Measurements from ENCODE around the gene ZNF480. TPM values are rescaled to one million over a fixed set of nuclear protein-coding genes. Genes with fewer than 3 reads are reported as not detected.
A peak's percentile ranks its signal among the peaks of the same experiment; 100 is the strongest.

The ZNF480 gene
- total and polyA plus RNA-seq, 2 donors (not counting 1 experiment from before 2014, with no cell fraction given) = 6.7 to 21.8 TPM

DNA sequence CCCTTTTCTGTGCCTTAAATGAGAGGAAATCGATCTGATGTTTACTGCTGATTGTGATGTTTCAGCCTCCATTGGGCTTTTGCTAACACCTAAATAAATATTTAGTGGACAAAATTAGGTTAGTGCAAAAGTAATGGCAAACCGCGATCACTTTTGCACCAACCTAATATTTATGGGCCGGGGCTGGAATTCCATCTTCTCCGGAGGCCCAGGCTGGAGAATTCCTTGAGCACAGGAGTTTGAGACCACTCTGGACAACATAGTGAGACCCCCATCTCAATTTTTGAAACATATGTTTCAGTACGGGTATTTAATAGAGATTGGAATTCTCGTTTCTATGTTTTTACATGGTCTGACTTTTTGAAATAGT lies 73.4 kb downstream of the ZNF480 start:
- Histone ChIP-seq H3K27ac (ENCODE audit: low read length in 2 of 2) (peak overlapping the region; percentile 97 to 99), H3K36me3 (replicated peaks in 1 of 2; ENCODE audit: control extremely low read depth in 1 of 2, control insufficient read depth in 1 of 2, extremely low read depth in 1 of 2, insufficient read depth in 2 of 2, low read length in 1 of 2) (peaks cover 6 to 26% of the 10 kb centered on the region in 2 experiments), H3K4me3 (ENCODE audit: control extremely low read depth in 1 of 5, extremely low read depth in 1 of 5, insufficient read depth in 1 of 5, low read depth in 2 of 5, low read length in 4 of 5) (peak overlapping the region; percentile 65 to 91 (median 79)), H4K20me1 (ENCODE audit: control insufficient read depth, insufficient read depth, low read length, poor library complexity, severe bottlenecking) (no peaks in the 10 kb centered on the region), H3K4me1 (ENCODE audit: control insufficient read depth in 2 of 2, insufficient read depth in 2 of 2, low read length in 2 of 2) (peaks cover 6 to 11% of the 10 kb centered on the region in 2 donors), H3K27me3 (replicated peaks in 1 of 4; ENCODE audit: control extremely low read depth in 1 of 4, control insufficient read depth in 3 of 4, insufficient read depth in 4 of 4, low read length in 3 of 4) (no peaks in the 10 kb centered on the region), H3K4me2 (replicated peaks; ENCODE audit: low read depth, low read length, poor library complexity, severe bottlenecking) (peak overlapping the region; percentile 77), H3K79me2 (ENCODE audit: control insufficient read depth, insufficient read depth, low read length) (peaks cover 14% of the 10 kb centered on the region), H3K9me3 (ENCODE audit: control extremely low read depth in 1 of 3, control insufficient read depth in 2 of 3, insufficient read depth in 1 of 3, low read length in 2 of 3) (peaks cover 6 to 77% (median 41%) of the 10 kb centered on the region in 3 donors), H2AFZ (ENCODE audit: insufficient read depth, low read depth, low read length, poor library complexity, severe bottlenecking) (peak overlapping the region; percentile 75), H3K9ac (ENCODE audit: low read length) (peak overlapping the region; percentile 91)
- ATAC-seq (ENCODE audit: low read depth) = no peak
- Mint-ChIP-seq H3K27ac (peak overlapping the region; percentile 97), H3K4me1 (peaks cover 17% of the 10 kb centered on the region), H3K9me3 (ENCODE audit: insufficient read depth) (peaks cover 16% of the 10 kb centered on the region), H3K27me3 (no peaks in the 10 kb centered on the region), H3K4me3 (peak overlapping the region; percentile 96)
- TF ChIP-seq EZH2 (IDR thresholded peaks at IDR 0.05; ENCODE audit: borderline replicate concordance, insufficient read depth, low read depth, low read length, poor library complexity, severe bottlenecking) = no peak
- TF ChIP-seq, protein P1, sequence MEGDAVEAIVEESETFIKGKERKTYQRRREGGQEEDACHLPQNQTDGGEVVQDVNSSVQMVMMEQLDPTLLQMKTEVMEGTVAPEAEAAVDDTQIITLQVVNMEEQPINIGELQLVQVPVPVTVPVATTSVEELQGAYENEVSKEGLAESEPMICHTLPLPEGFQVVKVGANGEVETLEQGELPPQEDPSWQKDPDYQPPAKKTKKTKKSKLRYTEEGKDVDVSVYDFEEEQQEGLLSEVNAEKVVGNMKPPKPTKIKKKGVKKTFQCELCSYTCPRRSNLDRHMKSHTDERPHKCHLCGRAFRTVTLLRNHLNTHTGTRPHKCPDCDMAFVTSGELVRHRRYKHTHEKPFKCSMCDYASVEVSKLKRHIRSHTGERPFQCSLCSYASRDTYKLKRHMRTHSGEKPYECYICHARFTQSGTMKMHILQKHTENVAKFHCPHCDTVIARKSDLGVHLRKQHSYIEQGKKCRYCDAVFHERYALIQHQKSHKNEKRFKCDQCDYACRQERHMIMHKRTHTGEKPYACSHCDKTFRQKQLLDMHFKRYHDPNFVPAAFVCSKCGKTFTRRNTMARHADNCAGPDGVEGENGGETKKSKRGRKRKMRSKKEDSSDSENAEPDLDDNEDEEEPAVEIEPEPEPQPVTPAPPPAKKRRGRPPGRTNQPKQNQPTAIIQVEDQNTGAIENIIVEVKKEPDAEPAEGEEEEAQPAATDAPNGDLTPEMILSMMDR (IDR thresholded peaks at IDR 0.05) = no peak
- intact Hi-C loops (cut with micrococcal nuclease) = no loop called here
- 54% methylated on average over 4 of the region's 7 CpGs for WGBS (ENCODE audit: insufficient coverage)
- CTCF ChIA-PET = interaction anchor here (1.2 kb wide), 1 partner anchor 231 kb away, joined by 3 read pairs; no protein-coding TSS in a partner anchor
- POLR2A ChIA-PET = interaction anchor here (1.0 kb wide), 1 partner anchor 157 kb away, joined by 3 read pairs; the partner anchor contains the start of gene ZNF808
- DNase-seq = no peak

Small RNAs within 50 kb of the gene (small RNA-seq; reads per million reads assigned to genes)
- gene MIR643 (ENCODE audit: insufficient read length, low read depth, low replicate concordance) (1.9 reads per million, percentile 9 among the genes with 10 or more reads in this experiment), gene RF00019 (ENCODE audit: insufficient read length, low read depth, low replicate concordance) (not detected)

Other genes starting within 250 kb of the ZNF480 start
- 25.0 and 28.7 TPM in 2 replicates for gene ZNF432, start 248.3 kb upstream of the ZNF480 start, total RNA-seq
- gene ZNF432, start 248.3 kb upstream of the ZNF480 start, polyA plus RNA-seq = 5.1 and 9.6 TPM in 2 replicates
- 50.8 and 54.5 TPM in 2 replicates for gene ZNF841, start 201.4 kb upstream of the ZNF480 start, total RNA-seq
- 7.4 and 13.4 TPM in 2 replicates for gene ZNF841, start 201.4 kb upstream of the ZNF480 start, polyA plus RNA-seq
- 13.8 and 14.2 TPM in 2 replicates for gene ZNF616, start 157.2 kb upstream of the ZNF480 start, total RNA-seq
- gene ZNF616, start 157.2 kb upstream of the ZNF480 start, polyA plus RNA-seq = 1.2 and 1.4 TPM in 2 replicates
- 42.0 and 46.4 TPM in 2 replicates for gene ZNF836, start 125.5 kb upstream of the ZNF480 start, total RNA-seq
- gene ZNF836, start 125.5 kb upstream of the ZNF480 start, polyA plus RNA-seq = 8.1 and 9.1 TPM in 2 replicates
- gene PPP2R1A, start 107.1 kb upstream of the ZNF480 start, total RNA-seq = 202 and 227 TPM in 2 replicates
- 77.8 and 108 TPM in 2 replicates for gene PPP2R1A, start 107.1 kb upstream of the ZNF480 start, polyA plus RNA-seq
- 41.1 and 48.3 TPM in 2 replicates for gene ZNF766, start 27.6 kb upstream of the ZNF480 start, total RNA-seq
- 9.9 and 14.0 TPM in 2 replicates for gene ZNF766, start 27.6 kb upstream of the ZNF480 start, polyA plus RNA-seq
- 3.7 and 3.8 TPM in 2 replicates for gene ZNF610, start 39.1 kb downstream of the ZNF480 start, total RNA-seq
- gene ZNF610, start 39.1 kb downstream of the ZNF480 start, polyA plus RNA-seq = 1.5 and 1.6 TPM in 2 replicates
- gene ZNF880, start 72.8 kb downstream of the ZNF480 start, total RNA-seq = 29.2 and 34.1 TPM in 2 replicates
- 35.7 and 40.3 TPM in 2 replicates for gene ZNF880, start 72.8 kb downstream of the ZNF480 start, polyA plus RNA-seq
- 69.2 and 71.8 TPM in 2 replicates for gene ZNF528, start 100.7 kb downstream of the ZNF480 start, total RNA-seq
- 15.0 and 18.2 TPM in 2 replicates for gene ZNF528, start 100.7 kb downstream of the ZNF480 start, polyA plus RNA-seq
- 0.44 TPM in 1 of 2 replicates, not detected in the other for gene ZNF534, start 132.0 kb downstream of the ZNF480 start, total RNA-seq
- gene ZNF534, start 132.0 kb downstream of the ZNF480 start, polyA plus RNA-seq = 0.04 and 0.39 TPM in 2 replicates
- 3.7 and 5.6 TPM in 2 replicates for gene ZNF578, start 156.4 kb downstream of the ZNF480 start, total RNA-seq
- 0.81 and 1.9 TPM in 2 replicates for gene ZNF578, start 156.4 kb downstream of the ZNF480 start, polyA plus RNA-seq
- 54.8 and 56.0 TPM in 2 replicates for gene ZNF808, start 230.5 kb downstream of the ZNF480 start, total RNA-seq
- 8.8 and 9.7 TPM in 2 replicates for gene ZNF808, start 230.5 kb downstream of the ZNF480 start, polyA plus RNA-seq

Measured in B cell (primary cell).